ENCODE results near the gene STAT3. TPM values are rescaled to one million over a fixed set of nuclear protein-coding genes. Genes with fewer than 3 reads are reported as not detected.

The STAT3 gene
- total RNA-seq, 2 experiments from 2014 or later = 14.8 to 28.7 TPM

GRCh38 chr17:42294469-42295398 lies 93.5 kb downstream of the STAT3 start:
- no peaks in the 10 kb centered on the region for H3K9me2 ChIP-seq (ENCODE audit: insufficient read depth, low read length)
- CTCF ChIA-PET (ENCODE audit: unreplicated experiment) = no interaction called here
- BruUV-seq (replicated peaks) = no TSS peak
- POLR2A ChIA-PET = no interaction called here
- no peaks in the 10 kb centered on the region for H3K9me3 ChIP-seq (ENCODE audit: low read length)
- no peak for DNase-seq (ENCODE audit: low spot score)
- no peak overlapping the region for H3K4me2 ChIP-seq (ENCODE audit: low read length)
- H3K27ac ChIP-seq (ENCODE audit: low read depth, low read length, poor library complexity, severe bottlenecking) = no peak overlapping the region
- H3K4me3 ChIP-seq (ENCODE audit: low read depth, low read length, poor library complexity, severe bottlenecking) = no peak overlapping the region
- H2AFZ ChIP-seq (ENCODE audit: low read length) = no peak overlapping the region
- intact Hi-C loops (cut with micrococcal nuclease; ENCODE audit: unreplicated experiment) = no loop called here
- no peak for TF ChIP-seq EZH2phosphoT487 (IDR thresholded peaks at IDR 0.05; ENCODE audit: borderline replicate concordance, low read depth, low read length)
- TF ChIP-seq CTCF (conservative IDR thresholded peaks at IDR 0.05; ENCODE audit: low read length) = no peak
- H3K4me1 ChIP-seq (ENCODE audit: insufficient read depth, low read length, poor library complexity, severe bottlenecking) = no peaks in the 10 kb centered on the region
- no peaks in the 10 kb centered on the region for H3K36me3 ChIP-seq (ENCODE audit: insufficient read depth, low read length)
- no peaks in the 10 kb centered on the region for H3K79me2 ChIP-seq (ENCODE audit: insufficient read depth, low read depth, low read length)
- H4K20me1 ChIP-seq (ENCODE audit: insufficient read depth, low read length) = no peaks in the 10 kb centered on the region

- Histone ChIP-seq H3K9me2 (ENCODE audit: insufficient read depth, low read length) (no peaks in the 10 kb centered on the region), H3K36me3 (ENCODE audit: insufficient read depth, low read length) (no peaks in the 10 kb centered on the region), H3K4me1 (ENCODE audit: insufficient read depth, low read length, poor library complexity, severe bottlenecking) (peaks cover 14% of the 10 kb centered on the region), H3K27ac (ENCODE audit: low read depth, low read length, poor library complexity, severe bottlenecking) (no peak overlapping the region), H3K79me2 (ENCODE audit: insufficient read depth, low read depth, low read length) (no peaks in the 10 kb centered on the region), H2AFZ (ENCODE audit: low read length) (no peak overlapping the region), H4K20me1 (ENCODE audit: insufficient read depth, low read length) (no peaks in the 10 kb centered on the region), H3K4me2 (ENCODE audit: low read length) (no peak overlapping the region), H3K4me3 (ENCODE audit: low read depth, low read length, poor library complexity, severe bottlenecking) (no peak overlapping the region), H3K9me3 (ENCODE audit: low read length) (no peaks in the 10 kb centered on the region)
- intact Hi-C loops (cut with micrococcal nuclease; ENCODE audit: unreplicated experiment) = no loop called here
- ChIA-PET CTCF (ENCODE audit: unreplicated experiment) (no interaction called here), POLR2A (interaction anchor here (0.6 to 0.7 kb wide), 3 partner anchors 11 to 208 kb away, joined by 3 to 4 read pairs (median 4); no protein-coding TSS in a partner anchor)
- no TSS peak for BruUV-seq (replicated peaks)
- no peak for DNase-seq (ENCODE audit: low spot score)
- no peak for TF ChIP-seq EZH2phosphoT487 (IDR thresholded peaks at IDR 0.05; ENCODE audit: borderline replicate concordance, low read depth, low read length)
- no peak for TF ChIP-seq CTCF (conservative IDR thresholded peaks at IDR 0.05; ENCODE audit: low read length)
Observed at GRCh38 chr17:42291129-42291528, 97.1 kb downstream of the STAT3 start.

- TF ChIP-seq EZH2phosphoT487 (IDR thresholded peaks at IDR 0.05; ENCODE audit: borderline replicate concordance, low read depth, low read length) (no peak), CTCF (conservative IDR thresholded peaks at IDR 0.05; ENCODE audit: low read length) (no peak)
- Histone ChIP-seq H3K9me3 (ENCODE audit: low read length) (no peaks in the 10 kb centered on the region), H3K4me2 (ENCODE audit: low read length) (no peak overlapping the region), H4K20me1 (ENCODE audit: insufficient read depth, low read length) (no peaks in the 10 kb centered on the region), H3K36me3 (ENCODE audit: insufficient read depth, low read length) (no peaks in the 10 kb centered on the region), H3K79me2 (ENCODE audit: insufficient read depth, low read depth, low read length) (no peaks in the 10 kb centered on the region), H3K4me1 (ENCODE audit: insufficient read depth, low read length, poor library complexity, severe bottlenecking) (peaks cover 14% of the 10 kb centered on the region), H3K27ac (ENCODE audit: low read depth, low read length, poor library complexity, severe bottlenecking) (no peak overlapping the region), H3K4me3 (ENCODE audit: low read depth, low read length, poor library complexity, severe bottlenecking) (no peak overlapping the region), H3K9me2 (ENCODE audit: insufficient read depth, low read length) (no peaks in the 10 kb centered on the region), H2AFZ (ENCODE audit: low read length) (no peak overlapping the region)
- ChIA-PET CTCF (ENCODE audit: unreplicated experiment) (no interaction called here), POLR2A (interaction anchor here (0.6 kb wide), 2 partner anchors 11 to 118 kb away, joined by 3 to 4 read pairs; no protein-coding TSS in a partner anchor)
- intact Hi-C loops (cut with micrococcal nuclease; ENCODE audit: unreplicated experiment) = no loop called here
- DNase-seq (ENCODE audit: low spot score) = no peak
- no TSS peak for BruUV-seq (replicated peaks)
Observed at GRCh38 chr17:42290577-42290976, 97.7 kb downstream of the STAT3 start.
